HG02588 (cell line): ENCODE measurements around the gene PPM1M.
A peak's percentile ranks its signal among the peaks of the same experiment; 100 is the strongest.
"Not testable (repeated sequence)": the region's sequence is repeated elsewhere in the genome, so short reads cannot be mapped to it uniquely, and the experiment has no call there.

ENCODE experiments used
- ATAC-seq: cut with Tn5 transposase; IDR thresholded peaks from one replicate; pipeline ENCODE4 v1.9.1; 2021; ENCODE audit warnings: mild to moderate bottlenecking, moderate library complexity; ENCODE audit not compliant: unreplicated experiment

PPM1M gene

GRCh38 chr3:52272172-52272571 lies 26.6 kb downstream of the PPM1M start:
- ATAC-seq: not testable (repeated sequence)

DNA sequence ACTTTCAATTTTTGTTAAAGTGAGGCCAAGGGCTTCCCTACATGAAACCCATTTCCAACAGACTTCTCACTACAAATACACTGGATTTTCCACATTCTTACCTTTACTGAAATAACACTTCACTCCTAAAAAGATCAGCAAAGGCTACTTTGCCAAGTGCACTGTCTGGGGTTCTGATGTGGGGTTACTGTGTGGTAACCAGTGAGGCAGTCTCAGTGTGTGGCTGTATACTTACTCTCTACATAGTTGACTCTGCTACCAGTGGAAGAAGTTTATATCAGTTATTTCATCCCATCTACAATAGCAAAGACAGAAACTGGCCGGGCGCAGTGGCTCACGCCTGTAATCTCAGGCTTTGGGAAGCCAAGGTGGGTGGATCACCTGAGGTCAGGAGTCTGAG lies 27.3 kb downstream of the PPM1M start:
- no peak for ATAC-seq

- not testable (repeated sequence) for ATAC-seq
Observed at GRCh38 chr3:52274781-52275180, 29.2 kb downstream of the PPM1M start.

DNA sequence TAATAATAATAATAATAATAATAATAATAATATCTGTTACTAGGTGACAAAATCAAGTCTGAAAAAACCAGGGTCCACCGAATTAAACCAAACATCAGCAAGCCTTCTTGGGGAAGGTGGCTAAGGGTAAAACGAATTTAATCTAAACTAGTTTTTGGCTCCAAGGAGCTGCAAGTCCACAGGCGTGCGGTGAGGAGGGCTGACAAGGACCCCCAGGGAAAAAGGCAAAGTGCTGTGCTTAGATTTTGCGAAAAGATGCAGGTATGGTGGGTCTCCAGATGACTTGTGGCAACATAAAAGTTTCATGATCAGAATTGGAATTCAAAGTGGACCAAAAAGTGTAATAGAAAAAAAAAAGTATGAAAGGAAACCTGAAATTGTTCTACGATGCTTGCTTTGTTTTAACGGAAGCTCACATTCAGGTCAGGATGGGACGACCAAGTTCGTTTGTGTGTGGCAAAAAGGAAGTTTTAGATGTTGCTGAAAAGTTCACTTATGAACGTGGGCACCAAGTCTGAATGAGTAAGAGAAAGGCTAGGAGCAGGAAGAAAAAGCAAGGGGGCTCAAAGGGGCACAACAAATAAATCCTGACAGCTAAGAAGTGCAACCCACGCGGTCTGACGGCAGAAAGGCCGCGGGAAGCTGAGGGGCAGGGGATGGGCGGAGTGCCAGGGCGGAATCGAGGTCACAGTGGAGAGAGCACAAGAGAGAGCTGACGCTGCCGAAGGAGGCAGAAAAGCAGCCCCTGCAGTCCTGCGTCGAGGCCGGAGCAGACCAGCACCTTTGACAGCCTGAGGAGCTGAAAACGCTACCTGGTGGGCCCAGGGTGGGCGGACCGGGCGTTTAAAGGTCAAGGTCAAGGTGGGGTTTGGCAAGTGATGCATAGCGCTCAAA lies 31.8 kb downstream of the PPM1M start:
- no peak for ATAC-seq

DNA sequence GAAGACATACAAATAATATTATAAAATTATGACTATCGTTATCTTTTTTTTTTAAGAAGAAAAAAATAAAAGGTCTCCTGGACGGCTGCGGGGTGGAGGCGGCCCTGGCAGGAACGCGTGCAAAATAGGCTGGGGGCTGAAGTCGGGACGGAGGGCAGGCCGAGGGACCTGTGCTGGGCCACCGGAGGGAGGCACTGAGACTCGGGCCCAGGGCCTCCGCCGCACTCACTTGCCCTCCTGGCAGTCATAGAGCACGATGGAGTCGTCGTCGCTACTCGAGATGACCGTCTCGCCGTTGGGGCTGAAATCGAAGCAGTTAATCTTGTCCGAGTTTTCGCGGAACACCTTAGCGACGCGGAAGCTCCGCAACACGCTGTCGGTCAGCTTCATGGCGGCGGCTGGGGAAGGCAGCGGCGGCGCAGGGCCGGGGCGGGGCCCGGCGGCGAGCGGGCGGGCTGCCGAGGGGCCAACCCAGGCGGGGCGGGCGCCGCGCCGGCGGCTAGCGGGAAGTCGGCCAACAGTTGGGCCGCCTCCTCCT lies 32.5 kb downstream of the PPM1M start:
- peak; percentile 52 for ATAC-seq

DNA sequence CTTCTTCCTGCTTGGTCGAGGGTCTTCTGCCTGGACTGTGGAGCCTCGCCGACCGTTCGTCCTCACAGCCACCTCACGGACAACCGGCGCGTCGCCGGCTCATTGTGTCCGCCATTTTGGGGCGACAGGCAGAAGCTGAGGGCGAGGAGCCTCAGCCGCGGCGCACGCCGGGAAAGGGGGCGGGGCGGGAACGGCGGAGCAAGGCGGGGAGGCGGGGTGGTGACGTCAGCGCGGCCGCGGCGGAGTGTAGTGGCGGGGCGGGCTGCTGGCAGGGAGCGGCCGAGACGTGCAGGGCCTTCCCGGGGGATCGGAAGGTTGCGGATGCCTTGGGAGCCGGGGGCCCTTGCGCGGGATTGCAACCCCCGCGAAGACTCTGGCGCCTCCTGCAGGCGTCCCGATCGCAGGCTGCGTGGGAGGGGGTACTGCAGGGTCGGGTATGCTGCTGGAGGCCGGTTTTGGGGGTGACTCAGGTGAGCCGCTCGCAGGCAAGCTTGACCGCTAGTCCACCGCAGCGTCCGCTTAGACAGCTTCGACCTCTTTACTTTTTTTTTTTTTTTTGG lies 33.0 kb downstream of the PPM1M start, which contains the start of gene WDR82:
WDR82 (minus strand) TSS at position 140 of the 560 bp plus-strand sequence. CDS start 288 bp downstream, outside the sequence.
- peak; percentile 79 for ATAC-seq

GRCh38 chr3:52279596-52279995 lies 34.0 kb downstream of the PPM1M start:
- no peak for ATAC-seq

DNA sequence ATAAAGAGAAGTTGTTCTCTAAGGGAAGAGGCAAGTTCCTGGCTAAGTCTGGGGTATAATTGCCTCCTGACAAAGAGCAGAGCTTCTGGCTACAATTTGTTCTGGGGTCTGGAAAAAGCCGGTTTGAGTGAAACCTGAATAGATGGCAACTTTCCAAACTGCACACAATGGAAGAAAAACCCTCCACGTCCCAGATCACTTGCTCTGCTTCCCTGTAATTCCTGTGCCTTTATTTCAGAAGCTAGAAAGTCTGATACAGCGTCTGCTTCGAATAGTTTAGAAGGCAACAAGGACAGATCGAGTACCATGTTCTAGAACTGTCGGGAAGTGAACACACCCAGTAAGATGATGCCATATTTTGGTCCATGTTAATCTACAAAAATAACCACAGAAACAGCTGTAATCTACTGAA lies 34.5 kb downstream of the PPM1M start:
- no peak for ATAC-seq

- ATAC-seq: no peak
Observed at GRCh38 chr3:52281981-52282801, 36.6 kb downstream of the PPM1M start.

DNA sequence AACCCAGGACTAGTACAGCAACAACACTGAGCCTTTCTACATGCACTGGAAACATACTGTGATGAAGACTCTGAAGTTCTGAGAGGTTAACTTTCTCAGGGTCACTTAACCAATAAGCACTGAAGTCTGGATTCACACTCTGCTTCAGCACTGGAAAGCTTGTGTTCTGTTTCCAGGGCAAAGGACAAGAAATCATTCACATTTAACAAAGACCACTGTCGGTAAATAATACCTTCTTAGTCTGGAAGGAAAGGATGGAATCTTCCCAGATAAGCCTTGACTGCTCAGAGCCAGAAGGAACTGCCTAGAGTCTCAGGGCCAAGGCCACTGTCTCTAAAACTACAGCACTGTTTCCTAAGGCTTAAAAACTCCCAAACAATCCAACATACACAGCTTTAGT lies 37.7 kb downstream of the PPM1M start:
- no peak for ATAC-seq

- not testable (repeated sequence) for ATAC-seq
Observed at GRCh38 chr3:52284051-52284450, 38.5 kb downstream of the PPM1M start.

DNA sequence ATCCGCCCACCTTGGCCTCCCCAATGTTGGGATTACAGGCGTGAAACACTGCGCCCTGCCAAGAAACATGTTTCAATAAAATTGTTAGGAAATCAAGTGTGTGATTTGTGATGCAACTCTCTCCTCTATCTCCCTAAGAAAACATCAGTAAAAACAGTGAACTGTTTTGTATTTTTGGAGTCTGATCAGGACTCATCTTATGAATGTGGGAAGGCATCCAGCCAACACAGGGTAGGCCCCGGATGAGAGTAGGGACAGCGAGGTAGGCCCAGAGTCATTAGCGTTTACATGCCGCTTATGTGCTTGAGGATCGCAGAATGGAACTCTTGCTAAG lies 41.2 kb downstream of the PPM1M start:
- no peak for ATAC-seq

- no peak for ATAC-seq
Observed at GRCh38 chr3:52288674-52289073, 43.1 kb downstream of the PPM1M start.

DNA sequence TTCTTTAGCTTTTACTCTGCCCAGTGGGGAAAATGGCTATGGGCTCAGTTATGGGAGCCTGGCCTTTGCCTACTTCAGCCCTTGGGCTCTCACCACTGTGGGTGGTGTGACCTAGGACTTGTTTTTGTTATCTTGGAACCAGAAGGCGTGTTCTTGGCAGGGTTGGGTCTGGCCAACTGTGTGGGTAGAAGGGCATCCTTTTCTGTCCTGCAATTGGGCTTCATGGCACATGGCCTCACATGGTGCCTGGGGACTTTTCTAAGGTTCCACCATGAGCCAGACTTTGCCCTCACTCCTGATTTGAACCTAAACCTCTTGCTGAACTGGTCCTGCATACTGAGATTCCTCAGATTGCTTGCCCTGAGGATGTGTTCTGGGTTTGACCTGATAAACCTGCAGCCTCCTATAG lies 43.8 kb downstream of the PPM1M start:
- ATAC-seq: no peak

- no peak for ATAC-seq
Observed at GRCh38 chr3:52289747-52290595, 44.4 kb downstream of the PPM1M start.

DNA sequence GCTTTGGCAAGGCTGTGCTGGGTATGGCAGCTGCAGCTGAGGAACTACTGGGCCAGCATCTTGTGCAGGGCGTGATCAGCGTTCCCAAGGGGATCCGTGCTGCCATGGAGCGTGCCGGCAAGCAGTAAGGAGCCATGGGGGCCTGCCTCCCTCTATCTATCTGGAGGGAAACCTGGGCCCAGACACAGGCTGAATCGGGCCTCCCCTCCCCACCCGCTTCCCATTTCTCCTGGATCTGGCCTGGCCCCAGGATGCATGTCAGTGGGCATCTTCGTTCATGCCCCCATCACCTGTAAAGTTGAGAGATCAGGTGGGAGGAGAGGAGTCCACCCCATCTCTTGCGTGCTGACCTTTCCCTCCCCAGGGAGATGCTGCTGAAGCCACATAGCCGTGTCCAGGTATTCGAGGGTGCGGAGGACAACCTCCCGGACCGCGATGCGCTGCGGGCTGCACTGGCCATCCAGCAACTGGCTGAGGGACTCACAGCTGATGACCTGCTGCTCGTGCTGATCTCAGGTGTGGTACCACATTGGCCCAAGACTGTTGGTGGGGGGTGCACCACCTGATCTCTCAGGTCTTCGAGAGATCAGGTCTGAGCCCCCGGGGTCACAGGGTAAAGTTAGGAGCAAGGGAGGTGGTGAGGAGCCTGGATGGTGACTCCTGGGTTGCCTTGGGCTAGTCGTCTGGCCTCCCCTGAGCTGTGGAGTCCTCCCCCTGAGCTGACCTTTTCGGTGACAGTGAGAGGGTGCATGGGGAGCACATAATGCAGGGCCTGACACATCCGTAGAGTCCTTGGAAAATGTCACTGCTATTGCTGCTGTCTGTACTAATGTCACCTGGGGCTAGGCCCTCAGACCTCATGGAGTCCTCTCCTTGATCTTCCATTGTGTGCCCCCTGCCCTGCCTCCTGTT lies 45.3 kb downstream of the PPM1M start:
- no peak for ATAC-seq

- ATAC-seq: no peak
Observed at GRCh38 chr3:52291508-52292181, 46.1 kb downstream of the PPM1M start.

- no peak for ATAC-seq
Observed at GRCh38 chr3:52292247-52293065, 46.9 kb downstream of the PPM1M start.
